VCaP (cell line): Measurements from ENCODE around the gene IDS.
A peak's percentile ranks its signal among the peaks of the same experiment; 100 is the strongest.
"Not testable (repeated sequence)": the region's sequence is repeated elsewhere in the genome, so short reads cannot be mapped to it uniquely, and the experiment has no call there.

Experiments
- H3K27ac ChIP-seq: fragments of 450-650 bp; 2 replicates; pipeline ENCODE4 v1.5.1; 2017
- CTCF ChIP-seq: fragments of 450-650 bp; conservative IDR thresholded peaks from 2 replicates; pipeline ENCODE4 v1.5.1; 2017; ENCODE audit warnings: mild to moderate bottlenecking, moderate library complexity

Gene IDS

GRCh38 chrX:149504915-149505651, at the start of gene IDS:
TSS of gene IDS (minus strand) at chrX:149505306. CDS start at chrX:149505137, 169 bp downstream.
- no peak; the same call in 1 of the 2 replicates for TF ChIP-seq CTCF
- H3K27ac ChIP-seq, result peak within 1 kb of the TSS; percentile 66

GRCh38 chrX:149551939-149552248, 46.8 kb upstream of the IDS start:
- H3K27ac ChIP-seq, result not testable (repeated sequence)

- not testable (repeated sequence) for H3K27ac ChIP-seq
These were observed 46.3 kb upstream of the IDS start for GRCh38 chrX:149551245-149551938.

GRCh38 chrX:149550454-149550853, 45.3 kb upstream of the IDS start:
- H3K27ac ChIP-seq, result not testable (repeated sequence)

DNA sequence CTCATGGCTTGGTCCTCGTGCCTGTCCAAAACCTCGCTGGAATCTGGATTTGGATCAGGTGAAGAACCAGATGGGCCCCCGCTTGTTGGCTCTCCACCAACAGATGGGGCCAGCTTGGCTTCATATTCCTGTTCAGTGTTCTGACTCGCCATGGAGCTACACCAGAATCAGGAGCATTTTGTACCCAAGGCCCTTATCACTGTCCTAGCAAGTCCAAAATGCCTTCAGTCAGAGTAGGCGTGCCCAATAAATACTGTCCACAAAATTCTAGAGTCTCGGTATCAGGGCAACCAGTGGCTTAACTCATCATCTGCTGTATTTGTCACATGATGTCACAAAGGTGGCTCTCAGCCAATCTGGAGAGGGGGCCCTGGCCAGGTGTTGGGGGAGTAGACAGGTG, 44.6 kb upstream of the IDS start, which contains the start of gene HSFX3:
Gene HSFX3 (minus strand): TSS at position 224 of the 400 bp plus-strand sequence. CDS start 72 bp downstream, at position 152.
- not testable (repeated sequence) for H3K27ac ChIP-seq

DNA sequence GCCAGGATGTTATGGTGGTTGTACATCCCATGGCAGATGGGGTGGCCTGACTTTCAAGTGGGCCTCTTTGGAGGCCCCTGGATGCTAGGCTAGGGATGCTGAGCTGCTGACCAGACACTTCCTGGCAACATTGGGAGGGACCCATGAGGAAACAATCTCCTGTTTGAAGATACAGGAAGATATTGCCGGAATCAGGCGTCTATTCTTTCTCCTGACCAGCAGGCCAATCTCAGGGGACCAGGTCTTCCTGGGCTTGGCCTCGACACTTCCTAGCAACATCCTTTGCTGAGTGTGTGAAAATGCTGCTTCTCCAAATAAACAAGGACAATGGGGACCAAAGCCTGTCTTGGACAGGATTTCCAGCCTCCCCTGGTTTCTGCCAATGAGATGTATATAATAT, 42.7 kb upstream of the IDS start:
- not testable (repeated sequence) for H3K27ac ChIP-seq

- not testable (repeated sequence) for H3K27ac ChIP-seq
These were observed 41.9 kb upstream of the IDS start for GRCh38 chrX:149546962-149547361.

GRCh38 chrX:149545545-149546543, 40.7 kb upstream of the IDS start:
- not testable (repeated sequence) for H3K27ac ChIP-seq

- peak overlapping the region; percentile 81 for H3K27ac ChIP-seq
- no peak for TF ChIP-seq CTCF
These were observed 36.5 kb upstream of the IDS start for GRCh38 chrX:149541521-149542047.

DNA sequence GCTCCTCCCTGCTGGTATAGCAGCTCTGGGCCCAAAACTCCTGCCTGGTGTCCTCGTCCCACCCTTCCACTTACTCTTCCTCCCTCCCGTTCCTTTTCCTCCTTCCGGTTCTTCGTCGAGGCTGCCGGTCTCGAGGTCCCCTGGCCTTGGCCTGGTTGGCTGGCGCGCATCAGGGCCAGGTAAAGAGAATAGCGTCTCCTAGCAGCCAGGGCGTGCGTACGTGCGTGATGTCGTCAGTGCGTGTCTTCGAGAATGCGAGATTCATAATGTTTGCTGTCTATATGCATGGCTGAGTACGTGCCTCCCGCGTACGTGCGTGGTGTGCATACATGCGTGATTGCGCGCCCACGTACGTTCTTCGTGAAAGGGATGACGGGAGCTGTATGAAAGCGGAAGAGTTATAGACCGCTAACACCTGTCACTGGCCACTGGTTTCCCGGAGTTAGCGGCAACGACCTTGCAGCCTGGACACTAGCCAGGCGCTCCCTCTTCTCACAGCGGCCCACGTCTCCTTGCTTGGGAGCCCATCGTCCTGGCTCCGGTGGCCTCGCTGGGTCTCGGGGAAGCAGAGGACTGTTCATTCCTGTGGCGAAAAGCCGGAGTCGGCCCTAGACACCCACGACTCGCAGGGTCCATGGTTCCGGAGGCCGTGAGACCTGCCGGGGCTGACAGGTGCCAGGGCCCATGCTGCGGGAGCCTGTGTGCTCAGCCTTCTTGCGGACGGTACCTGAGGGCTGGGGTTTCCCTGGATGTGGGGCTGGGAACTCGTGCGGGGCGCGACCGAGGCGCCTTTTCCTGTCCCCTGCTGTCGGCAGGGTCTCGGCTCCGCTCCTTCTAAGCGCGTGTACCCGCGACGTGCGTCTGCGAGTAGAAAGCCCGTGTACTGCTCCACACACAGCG, 35.8 kb upstream of the IDS start, which contains the start of gene EOLA1:
Gene EOLA1 (plus strand): TSS at position 392 of the 900 bp plus-strand sequence. CDS start 4,619 bp downstream, outside the sequence.
- no peak for TF ChIP-seq CTCF

More for the DNA sequence above, 35.8 kb upstream of the IDS start, which contains the start of gene EOLA1:
- H3K27ac ChIP-seq, result peak within 1 kb of the TSS; percentile 81
